ENCODE data around the gene PCDHGC5.

DNA sequence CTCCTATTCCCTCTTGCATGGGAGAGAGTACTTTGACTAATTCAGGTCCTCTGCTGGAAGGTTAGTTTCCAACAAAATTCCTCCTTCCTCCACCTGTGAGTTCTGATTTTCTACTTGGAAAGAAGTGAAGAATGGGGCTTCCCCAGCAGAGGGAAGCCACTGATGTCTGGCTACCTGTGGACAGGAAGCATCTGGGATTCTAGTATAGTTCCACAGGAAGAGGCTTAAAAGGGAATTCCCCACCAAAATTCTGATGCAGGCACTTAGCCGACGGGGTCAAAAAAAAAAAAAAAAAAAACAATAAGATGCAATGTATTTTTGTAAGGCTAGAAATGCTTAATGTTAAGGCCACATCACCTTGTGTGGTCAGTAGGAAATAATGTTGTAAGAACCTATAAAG lies 33.4 kb downstream of the PCDHGC5 start:
- no peak for TF ChIP-seq POLR2A (IDR thresholded peaks at IDR 0.05)
- TF ChIP-seq, protein P1, sequence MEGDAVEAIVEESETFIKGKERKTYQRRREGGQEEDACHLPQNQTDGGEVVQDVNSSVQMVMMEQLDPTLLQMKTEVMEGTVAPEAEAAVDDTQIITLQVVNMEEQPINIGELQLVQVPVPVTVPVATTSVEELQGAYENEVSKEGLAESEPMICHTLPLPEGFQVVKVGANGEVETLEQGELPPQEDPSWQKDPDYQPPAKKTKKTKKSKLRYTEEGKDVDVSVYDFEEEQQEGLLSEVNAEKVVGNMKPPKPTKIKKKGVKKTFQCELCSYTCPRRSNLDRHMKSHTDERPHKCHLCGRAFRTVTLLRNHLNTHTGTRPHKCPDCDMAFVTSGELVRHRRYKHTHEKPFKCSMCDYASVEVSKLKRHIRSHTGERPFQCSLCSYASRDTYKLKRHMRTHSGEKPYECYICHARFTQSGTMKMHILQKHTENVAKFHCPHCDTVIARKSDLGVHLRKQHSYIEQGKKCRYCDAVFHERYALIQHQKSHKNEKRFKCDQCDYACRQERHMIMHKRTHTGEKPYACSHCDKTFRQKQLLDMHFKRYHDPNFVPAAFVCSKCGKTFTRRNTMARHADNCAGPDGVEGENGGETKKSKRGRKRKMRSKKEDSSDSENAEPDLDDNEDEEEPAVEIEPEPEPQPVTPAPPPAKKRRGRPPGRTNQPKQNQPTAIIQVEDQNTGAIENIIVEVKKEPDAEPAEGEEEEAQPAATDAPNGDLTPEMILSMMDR (IDR thresholded peaks at IDR 0.05) = no peak

Data from body of pancreas (tissue), 4 donors.